Endothelial cell of umbilical vein (primary cell): ENCODE data around the gene RBMS1.

Experiments
- EZH2 ChIP-seq: IDR thresholded peaks from 2 replicates; pipeline ENCODE4 v1.6.1; 2012; ENCODE audit warnings: borderline replicate concordance, low read depth, mild to moderate bottlenecking, moderate library complexity, low read length, inconsistent platforms; ENCODE audit not compliant: severe bottlenecking
- FOS ChIP-seq: IDR thresholded peaks from 2 replicates; pipeline ENCODE4 v1.6.1; 2011; ENCODE audit warnings: mild to moderate bottlenecking, low read length, moderate library complexity, borderline replicate concordance; ENCODE audit not compliant: insufficient read depth
- GATA2 ChIP-seq: IDR thresholded peaks from 2 replicates; pipeline ENCODE4 v1.7.0; 2011; ENCODE audit warnings: low read depth, mild to moderate bottlenecking, moderate library complexity, mixed read lengths, low read length; ENCODE audit not compliant: insufficient read length, insufficient read depth
- JUN ChIP-seq: IDR thresholded peaks from 2 replicates; pipeline ENCODE4 v1.6.1; 2011; ENCODE audit warnings: borderline replicate concordance, low read depth; ENCODE audit not compliant: insufficient read length, insufficient read depth
- MAX ChIP-seq: IDR thresholded peaks from 2 replicates; pipeline ENCODE4 v1.6.1; 2011; ENCODE audit not compliant: insufficient read depth, insufficient read length
- MYC ChIP-seq: IDR thresholded peaks from one replicate; pipeline ENCODE4 v1.6.1; 2011; ENCODE audit warnings: mild to moderate bottlenecking, low read depth, low read length
- POLR2A ChIP-seq: IDR thresholded peaks from 2 replicates; pipeline ENCODE4 v1.6.1; 2012; ENCODE audit warnings: low read depth, mild to moderate bottlenecking, control low read depth, low read length
- POLR2AphosphoS5 ChIP-seq: IDR thresholded peaks from 2 replicates; pipeline ENCODE4 v1.6.1; 2012; ENCODE audit warnings: low read depth, mild to moderate bottlenecking, control low read depth, low read length, moderate library complexity; ENCODE audit not compliant: insufficient read depth
- TF ChIP-seq, protein P1 (sequence below), 2 donors: IDR thresholded peaks; 1 replicate in 1 of 2; 2 replicates in 1 of 2; pipeline ENCODE4 v1.5.1; 2011; ENCODE audit warnings: low read length in 2 of 2, mild to moderate bottlenecking in 2 of 2, moderate library complexity in 2 of 2, control low read depth in 1 of 2, inconsistent platforms in 1 of 2, low read depth in 1 of 2; ENCODE audit not compliant: insufficient read depth in 1 of 2; ENCODE audit errors: extremely low read depth in 1 of 2

- TF ChIP-seq EZH2 (no peak), MYC (no peak), POLR2A (no peak), POLR2AphosphoS5 (no peak), GATA2 (no peak), MAX (no peak), FOS (no peak), JUN (no peak)
- TF ChIP-seq, protein P1, sequence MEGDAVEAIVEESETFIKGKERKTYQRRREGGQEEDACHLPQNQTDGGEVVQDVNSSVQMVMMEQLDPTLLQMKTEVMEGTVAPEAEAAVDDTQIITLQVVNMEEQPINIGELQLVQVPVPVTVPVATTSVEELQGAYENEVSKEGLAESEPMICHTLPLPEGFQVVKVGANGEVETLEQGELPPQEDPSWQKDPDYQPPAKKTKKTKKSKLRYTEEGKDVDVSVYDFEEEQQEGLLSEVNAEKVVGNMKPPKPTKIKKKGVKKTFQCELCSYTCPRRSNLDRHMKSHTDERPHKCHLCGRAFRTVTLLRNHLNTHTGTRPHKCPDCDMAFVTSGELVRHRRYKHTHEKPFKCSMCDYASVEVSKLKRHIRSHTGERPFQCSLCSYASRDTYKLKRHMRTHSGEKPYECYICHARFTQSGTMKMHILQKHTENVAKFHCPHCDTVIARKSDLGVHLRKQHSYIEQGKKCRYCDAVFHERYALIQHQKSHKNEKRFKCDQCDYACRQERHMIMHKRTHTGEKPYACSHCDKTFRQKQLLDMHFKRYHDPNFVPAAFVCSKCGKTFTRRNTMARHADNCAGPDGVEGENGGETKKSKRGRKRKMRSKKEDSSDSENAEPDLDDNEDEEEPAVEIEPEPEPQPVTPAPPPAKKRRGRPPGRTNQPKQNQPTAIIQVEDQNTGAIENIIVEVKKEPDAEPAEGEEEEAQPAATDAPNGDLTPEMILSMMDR (IDR thresholded peaks at IDR 0.05; ENCODE audit: extremely low read depth in 1 of 2, insufficient read depth in 1 of 2, low read depth in 1 of 2, low read length in 2 of 2): no peak
Observed at GRCh38 chr2:160291382-160291781, 202.2 kb downstream of the RBMS1 start.
